GM23338 (cell line): Measurements from ENCODE around the gene HOXD8. TPM values are rescaled to one million over a fixed set of nuclear protein-coding genes. Genes with fewer than 3 reads are reported as not detected.

ENCODE experiments used
- ATAC-seq: fragments of 200-7000 bp; cut with Tn5 transposase; 3 replicates; pipeline ENCODE4 v1.9.1; 2020
- DNase-seq: peaks from one replicate; pipeline ENCODE4 v3.0.0-alpha.2; 2015; ENCODE audit warnings: low spot score
- H2AFZ ChIP-seq: fragments of 200-600 bp; sonication (generic); 2 replicates; pipeline ENCODE4 v1.8.0; 2016; ENCODE audit warnings: antibody characterized with exemption, mild to moderate bottlenecking, moderate library complexity
- H3F3A ChIP-seq: fragments of 200-600 bp; sonication (generic); replicated peaks from 2 replicates; pipeline ENCODE4 v1.8.0; 2017; ENCODE audit warnings: antibody characterized with exemption, mixed run types, low read depth
- H3K27ac ChIP-seq: fragments of 200-600 bp; sonication (generic); 2 replicates; pipeline ENCODE4 v1.6.1; 2016; ENCODE audit warnings: low read depth
- H3K27me3 ChIP-seq: fragments of 200-600 bp; sonication (generic); 2 replicates; pipeline ENCODE4 v1.8.0; 2016; ENCODE audit warnings: mild to moderate bottlenecking, mixed run types, moderate library complexity; ENCODE audit not compliant: insufficient read depth
- H3K36me3 ChIP-seq: fragments of 200-600 bp; sonication (generic); 2 replicates; pipeline ENCODE4 v1.8.0; 2016; ENCODE audit warnings: mild to moderate bottlenecking; ENCODE audit not compliant: insufficient read depth
- H3K4me1 ChIP-seq: fragments of 200-600 bp; sonication (generic); 2 replicates; pipeline ENCODE4 v1.8.0; 2016; ENCODE audit warnings: mild to moderate bottlenecking, moderate library complexity; ENCODE audit not compliant: insufficient read depth
- H3K4me2 ChIP-seq: fragments of 200-600 bp; sonication (generic); 2 replicates; pipeline ENCODE4 v1.7.1; 2017; ENCODE audit warnings: mixed run types
- H3K4me3 ChIP-seq: fragments of 200-600 bp; sonication (generic); 2 replicates; pipeline ENCODE4 v1.6.1; 2016; ENCODE audit warnings: mixed run types
- H3K79me2 ChIP-seq: fragments of 200-600 bp; sonication (generic); replicated peaks from 2 replicates; pipeline ENCODE4 v1.8.0; 2017; ENCODE audit warnings: mild to moderate bottlenecking; ENCODE audit not compliant: insufficient read depth
- H3K9me2 ChIP-seq: fragments of 200-600 bp; sonication (generic); 2 replicates; pipeline ENCODE4 v1.8.0; 2017; ENCODE audit not compliant: insufficient read depth
- H4K20me1 ChIP-seq: fragments of 200-600 bp; sonication (generic); replicated peaks from 2 replicates; pipeline ENCODE4 v1.8.0; 2017; ENCODE audit warnings: mild to moderate bottlenecking; ENCODE audit not compliant: insufficient read depth
- H3K27ac Mint-ChIP-seq: 2 replicates; pipeline ENCODE4 v1.8.0; 2020; ENCODE audit warnings: inconsistent platforms, mild to moderate bottlenecking, moderate library complexity, mixed read lengths
- H3K27me3 Mint-ChIP-seq: 3 replicates; pipeline ENCODE4 v1.8.0; 2022; ENCODE audit warnings: low read depth, mild to moderate bottlenecking, moderate library complexity, mixed read lengths, inconsistent platforms; ENCODE audit not compliant: insufficient read depth, poor library complexity
- H3K36me3 Mint-ChIP-seq: 3 replicates; pipeline ENCODE4 v1.8.0; 2021; ENCODE audit warnings: low read depth, mild to moderate bottlenecking, inconsistent platforms, moderate library complexity, mixed read lengths
- H3K4me1 Mint-ChIP-seq: 3 replicates; pipeline ENCODE4 v1.8.0; 2020; ENCODE audit warnings: mild to moderate bottlenecking, inconsistent platforms, mixed read lengths
- H3K4me3 Mint-ChIP-seq: 3 replicates; pipeline ENCODE4 v1.8.0; 2021; ENCODE audit warnings: moderate library complexity, mild to moderate bottlenecking, inconsistent platforms, mixed read lengths
- H3K9me3 Mint-ChIP-seq: 3 replicates; pipeline ENCODE4 v1.8.0; 2020; ENCODE audit warnings: moderate library complexity, mild to moderate bottlenecking, inconsistent platforms, mixed read lengths
- EZH2 ChIP-seq: fragments of 200-600 bp; sonication (generic); IDR thresholded peaks from one replicate; pipeline ENCODE4 v1.8.0; 2017; ENCODE audit warnings: antibody characterized with exemption, mild to moderate bottlenecking, low read depth; ENCODE audit not compliant: unreplicated experiment
- EZH2phosphoT487 ChIP-seq: fragments of 200-600 bp; sonication (generic); IDR thresholded peaks from one replicate; pipeline ENCODE4 v1.8.1; 2018; ENCODE audit warnings: antibody characterized with exemption; ENCODE audit not compliant: unreplicated experiment
- JUNB ChIP-seq: IDR thresholded peaks from one replicate; pipeline ENCODE4 v1.6.1; 2016; ENCODE audit warnings: antibody characterized with exemption; ENCODE audit not compliant: unreplicated experiment
- STAT1 ChIP-seq: IDR thresholded peaks from one replicate; pipeline ENCODE4 v1.6.1; 2016; ENCODE audit warnings: antibody characterized with exemption; ENCODE audit not compliant: unreplicated experiment
- ZNF114 ChIP-seq: fragments of 250-450 bp; sonication (Bioruptor Pico); IDR thresholded peaks from 2 replicates; pipeline ENCODE4 v1.5.0; 2020; ENCODE audit warnings: mild to moderate bottlenecking, moderate library complexity
- polyA plus RNA-seq: library from polyadenylated mRNA; unstranded; fragments of >200 nt; fragmentation: Nextera tagmentation; extraction: Ambion mirVana; gene quantifications from 2 replicates; pipeline ENCODE4 v1.2.1, GENCODE V29; 2016
- total RNA-seq: library from RNA; depleted of rRNA; stranded (reverse); fragments of >200 nt; shearing (Covaris generic); gene quantifications from 2 replicates; pipeline ENCODE4 v1.2.3, GENCODE V29; 2014
- TF ChIP-seq, protein P1 (sequence below): IDR thresholded peaks from 2 replicates; pipeline ENCODE4 v1.6.1; 2016; ENCODE audit warnings: antibody characterized with exemption
- TF ChIP-seq, protein P2 (sequence below), 2 experiments: fragments of 200-600 bp in 1 of 2; sonication (generic) in 1 of 2; conservative IDR thresholded peaks; 2 replicates each; pipeline versions ENCODE4 v1.5.1 to v1.6.1; 2016 to 2017; ENCODE audit warnings: antibody characterized with exemption in 2 of 2, low read depth in 2 of 2, mild to moderate bottlenecking in 2 of 2, moderate library complexity in 1 of 2

The HOXD8 gene
- total and polyA plus RNA-seq, 2 experiments from 2014 or later, result not detected

DNA sequence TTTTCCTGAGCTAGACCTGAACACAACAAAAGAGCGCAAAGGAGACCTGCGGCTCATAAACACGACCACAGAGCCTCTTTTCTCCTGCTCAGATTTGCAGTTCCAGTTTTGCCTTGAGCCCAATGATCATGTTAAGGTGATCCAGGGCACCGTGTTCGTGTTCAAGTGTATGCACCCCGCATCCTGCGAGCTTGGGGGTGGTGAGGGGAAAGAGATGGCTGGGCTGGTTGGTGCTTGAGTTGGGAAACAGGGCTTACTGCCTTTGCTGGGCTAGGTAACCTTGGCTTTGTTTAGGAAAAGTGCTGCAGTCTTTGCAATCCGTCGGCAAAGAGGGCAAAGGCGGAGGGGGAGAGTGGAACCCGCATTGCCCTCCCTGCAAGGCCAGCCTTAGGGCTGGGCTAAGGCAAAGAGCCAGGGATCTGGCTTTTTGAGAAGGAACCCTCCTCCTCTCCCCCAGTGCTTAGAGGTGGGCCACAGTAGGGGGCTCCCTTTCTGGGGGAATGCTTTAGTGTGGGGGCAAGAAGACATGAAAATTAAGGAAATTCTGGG lies 11.6 kb upstream of the HOXD8 start (continued):
- TF ChIP-seq, protein P1, sequence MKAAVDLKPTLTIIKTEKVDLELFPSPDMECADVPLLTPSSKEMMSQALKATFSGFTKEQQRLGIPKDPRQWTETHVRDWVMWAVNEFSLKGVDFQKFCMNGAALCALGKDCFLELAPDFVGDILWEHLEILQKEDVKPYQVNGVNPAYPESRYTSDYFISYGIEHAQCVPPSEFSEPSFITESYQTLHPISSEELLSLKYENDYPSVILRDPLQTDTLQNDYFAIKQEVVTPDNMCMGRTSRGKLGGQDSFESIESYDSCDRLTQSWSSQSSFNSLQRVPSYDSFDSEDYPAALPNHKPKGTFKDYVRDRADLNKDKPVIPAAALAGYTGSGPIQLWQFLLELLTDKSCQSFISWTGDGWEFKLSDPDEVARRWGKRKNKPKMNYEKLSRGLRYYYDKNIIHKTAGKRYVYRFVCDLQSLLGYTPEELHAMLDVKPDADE, result no peak
- no peak for TF ChIP-seq STAT1

DNA sequence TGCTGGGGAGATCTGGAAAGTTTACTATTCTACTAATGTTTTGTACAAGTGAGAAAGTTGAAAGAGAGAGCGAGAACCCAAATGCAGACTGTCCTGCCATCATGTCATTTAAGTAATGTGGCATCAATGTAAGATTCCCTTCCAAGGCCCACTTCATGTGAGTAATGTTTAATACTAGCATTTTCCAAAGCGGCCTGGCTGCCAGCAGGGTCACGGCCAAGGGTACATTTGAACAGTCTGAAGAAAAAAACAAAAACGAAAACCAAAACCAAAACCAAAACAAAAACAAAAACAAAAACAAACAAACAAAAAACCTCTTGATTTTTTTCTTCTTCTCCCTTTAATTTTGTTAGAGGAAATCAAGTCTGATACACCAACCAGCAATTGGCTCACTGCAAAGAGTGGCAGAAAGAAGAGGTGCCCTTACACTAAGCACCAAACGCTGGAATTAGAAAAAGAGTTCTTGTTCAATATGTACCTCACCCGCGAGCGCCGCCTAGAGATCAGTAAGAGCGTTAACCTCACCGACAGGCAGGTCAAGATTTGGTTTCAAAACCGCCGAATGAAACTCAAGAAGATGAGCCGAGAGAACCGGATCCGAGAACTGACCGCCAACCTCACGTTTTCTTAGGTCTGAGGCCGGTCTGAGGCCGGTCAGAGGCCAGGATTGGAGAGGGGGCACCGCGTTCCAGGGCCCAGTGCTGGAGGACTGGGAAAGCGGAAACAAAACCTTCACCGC lies 10.7 kb upstream of the HOXD8 start:
- H3K9me3 Mint-ChIP-seq, result peaks cover 14% of the 10 kb centered on the region

DNA sequence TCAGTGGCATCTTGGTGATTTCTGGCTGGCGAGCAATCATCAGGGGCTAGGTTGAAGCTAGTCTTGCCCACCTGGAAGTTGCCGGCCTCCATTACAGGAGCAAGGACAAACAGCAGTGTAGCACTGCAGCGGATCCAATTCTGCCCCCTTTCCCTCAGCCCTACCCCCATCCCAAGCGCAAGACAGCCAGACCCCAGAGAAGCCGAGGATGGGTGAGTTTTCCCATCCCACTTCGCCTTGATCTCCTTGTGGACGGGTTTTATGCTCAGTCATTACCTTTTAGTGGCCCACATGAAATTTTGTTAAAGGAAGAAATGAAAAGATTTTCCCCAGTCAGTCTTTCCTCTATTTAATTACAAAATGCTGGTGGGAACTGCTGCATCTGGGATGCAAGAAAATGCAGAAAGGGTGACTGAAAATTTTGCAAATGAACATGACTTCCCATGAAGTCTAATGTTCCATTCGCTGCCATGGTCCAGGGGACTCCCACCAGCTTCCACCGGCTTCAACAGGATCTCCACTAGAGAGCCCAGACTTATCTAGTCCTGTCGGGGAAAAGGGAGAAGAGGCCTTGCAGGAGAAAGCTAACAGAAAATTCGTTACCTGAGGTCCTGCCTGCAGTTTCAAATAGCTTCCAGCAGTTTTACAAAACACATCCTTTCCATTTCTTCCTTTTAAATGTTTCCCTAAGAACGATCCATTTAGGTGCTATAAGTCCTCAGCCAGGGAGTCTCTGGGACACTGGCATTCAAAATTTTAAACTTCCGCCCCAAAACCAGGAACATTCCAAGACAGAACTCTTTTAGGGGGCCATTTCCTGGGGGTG lies 8.9 kb upstream of the HOXD8 start:
- Mint-ChIP-seq H3K4me3 (no peak overlapping the region), H3K27me3 (peaks cover 99% of the 10 kb centered on the region), H3K9me3 (peaks cover 24% of the 10 kb centered on the region), H3K4me1 (peaks cover 14% of the 10 kb centered on the region), H3K27ac (no peak overlapping the region), H3K36me3 (peaks cover 8% of the 10 kb centered on the region; the same call in 2 of the 3 replicates)
- peaks cover 35% of the 10 kb centered on the region; the same call in 1 of the 2 replicates for H3F3A ChIP-seq
- peak overlapping the region; percentile 32; the same call in 1 of the 2 replicates for H3K4me2 ChIP-seq
- H3K79me2 ChIP-seq, result no peaks in the 10 kb centered on the region
- DNase-seq, result no peak
- H4K20me1 ChIP-seq, result peaks cover 27% of the 10 kb centered on the region
- no peak for ATAC-seq
- peaks cover 100% of the 10 kb centered on the region for H3K27me3 ChIP-seq
- no peaks in the 10 kb centered on the region for H3K36me3 ChIP-seq
- H3K4me1 ChIP-seq, result peaks cover 19% of the 10 kb centered on the region
- no peaks in the 10 kb centered on the region for H3K9me2 ChIP-seq
- H3K27ac ChIP-seq, result no peak overlapping the region
- H3K4me3 ChIP-seq, result peak overlapping the region; percentile 26
- no peak overlapping the region for H2AFZ ChIP-seq
- TF ChIP-seq, protein P2, sequence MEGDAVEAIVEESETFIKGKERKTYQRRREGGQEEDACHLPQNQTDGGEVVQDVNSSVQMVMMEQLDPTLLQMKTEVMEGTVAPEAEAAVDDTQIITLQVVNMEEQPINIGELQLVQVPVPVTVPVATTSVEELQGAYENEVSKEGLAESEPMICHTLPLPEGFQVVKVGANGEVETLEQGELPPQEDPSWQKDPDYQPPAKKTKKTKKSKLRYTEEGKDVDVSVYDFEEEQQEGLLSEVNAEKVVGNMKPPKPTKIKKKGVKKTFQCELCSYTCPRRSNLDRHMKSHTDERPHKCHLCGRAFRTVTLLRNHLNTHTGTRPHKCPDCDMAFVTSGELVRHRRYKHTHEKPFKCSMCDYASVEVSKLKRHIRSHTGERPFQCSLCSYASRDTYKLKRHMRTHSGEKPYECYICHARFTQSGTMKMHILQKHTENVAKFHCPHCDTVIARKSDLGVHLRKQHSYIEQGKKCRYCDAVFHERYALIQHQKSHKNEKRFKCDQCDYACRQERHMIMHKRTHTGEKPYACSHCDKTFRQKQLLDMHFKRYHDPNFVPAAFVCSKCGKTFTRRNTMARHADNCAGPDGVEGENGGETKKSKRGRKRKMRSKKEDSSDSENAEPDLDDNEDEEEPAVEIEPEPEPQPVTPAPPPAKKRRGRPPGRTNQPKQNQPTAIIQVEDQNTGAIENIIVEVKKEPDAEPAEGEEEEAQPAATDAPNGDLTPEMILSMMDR (conservative IDR thresholded peaks at IDR 0.05; ENCODE audit: low read depth in 2 of 2), result peak in 1 of 2 experiments; percentile 27; a peak in 1 of 4 replicates
- peak; percentile 79 for TF ChIP-seq EZH2
- TF ChIP-seq EZH2phosphoT487, result peak; percentile 47
- TF ChIP-seq ZNF114 (CRISPR knock-in tag), result no peak

More for the DNA sequence above, 10.7 kb upstream of the HOXD8 start:
- peaks cover 42% of the 10 kb centered on the region for H3F3A ChIP-seq
- TF ChIP-seq JUNB (no peak), EZH2 (peak; percentile 89), ZNF114 (CRISPR knock-in tag) (no peak)
- TF ChIP-seq, protein P2 (conservative IDR thresholded peaks at IDR 0.05; ENCODE audit: low read depth in 2 of 2), result peak; percentile 76 to 84
- no peak for ATAC-seq
- H2AFZ ChIP-seq, result no peak overlapping the region
- H3K9me2 ChIP-seq, result no peaks in the 10 kb centered on the region
- H3K36me3 Mint-ChIP-seq, result peaks cover 8% of the 10 kb centered on the region; the same call in 2 of the 3 replicates
- peaks cover 100% of the 10 kb centered on the region for H3K27me3 ChIP-seq
- H3K4me1 ChIP-seq, result peaks cover 37% of the 10 kb centered on the region
- no peaks in the 10 kb centered on the region for H3K79me2 ChIP-seq
- H3K36me3 ChIP-seq, result no peaks in the 10 kb centered on the region
- peaks cover 15% of the 10 kb centered on the region for H3K4me1 Mint-ChIP-seq
- DNase-seq, result peak; percentile 94
- no peak overlapping the region for H3K27ac ChIP-seq
- H4K20me1 ChIP-seq, result peaks cover 20% of the 10 kb centered on the region
- H3K4me3 Mint-ChIP-seq, result no peak overlapping the region; the same call in 2 of the 3 replicates
- no peak overlapping the region for H3K4me3 ChIP-seq
- H3K4me2 ChIP-seq, result no peak overlapping the region
- H3K27ac Mint-ChIP-seq, result no peak overlapping the region
- peaks cover 99% of the 10 kb centered on the region for H3K27me3 Mint-ChIP-seq
